Upper lobe of right lung (tissue), 1 donor: Measurements from ENCODE around the gene ISLR2. TPM values are rescaled to one million over a fixed set of nuclear protein-coding genes. Genes with fewer than 3 reads are reported as not detected.

Source experiments
- ATAC-seq: fragments of 200-7000 bp; cut with Tn5 transposase; one replicate; pipeline ENCODE4 v1.9.1; 2020; ENCODE audit warnings: mild to moderate bottlenecking, moderate library complexity
- DNase-seq: peaks from one replicate; pipeline ENCODE4 v3.0.0-alpha.2; 2020
- H3K27ac ChIP-seq: fragments of 200-600 bp; one replicate; pipeline ENCODE4 v1.8.0; 2022
- H3K27me3 ChIP-seq: fragments of 200-600 bp; one replicate; pipeline ENCODE4 v1.8.0; 2022; ENCODE audit warnings: mild to moderate bottlenecking
- H3K36me3 ChIP-seq: fragments of 200-600 bp; one replicate; pipeline ENCODE4 v1.8.0; 2022
- H3K4me1 ChIP-seq: fragments of 200-600 bp; one replicate; pipeline ENCODE4 v1.8.0; 2022
- H3K4me3 ChIP-seq: fragments of 200-600 bp; one replicate; pipeline ENCODE4 v1.8.0; 2022; ENCODE audit warnings: mild to moderate bottlenecking
- H3K9me3 ChIP-seq: fragments of 200-600 bp; one replicate; pipeline ENCODE4 v1.8.0; 2022
- intact Hi-C: fragments of 100-400 bp; cut with DNase I; formaldehyde crosslinking; loops from one replicate; pipeline ENCODE4 v1.11.0; 2022
- total RNA-seq: library from RNA; stranded (reverse); fragmentation: NEBNext Ultra II Directional; extraction: Animal tissue kit (Norgen Biotek cat#: 25700); gene quantifications from one replicate; pipeline ENCODE4 v1.2.1, GENCODE V29; 2021
- TF ChIP-seq, protein P1 (sequence below): fragments of 200-600 bp; IDR thresholded peaks from one replicate; pipeline ENCODE4 v1.8.0; 2022; ENCODE audit warnings: antibody characterized with exemption
- donor health status: DM: no; HTN: yes; CAD: no; lungs with severe emphysema.

The ISLR2 gene
- total RNA-seq, 1 donor from 2014 or later: 4.0 TPM

DNA sequence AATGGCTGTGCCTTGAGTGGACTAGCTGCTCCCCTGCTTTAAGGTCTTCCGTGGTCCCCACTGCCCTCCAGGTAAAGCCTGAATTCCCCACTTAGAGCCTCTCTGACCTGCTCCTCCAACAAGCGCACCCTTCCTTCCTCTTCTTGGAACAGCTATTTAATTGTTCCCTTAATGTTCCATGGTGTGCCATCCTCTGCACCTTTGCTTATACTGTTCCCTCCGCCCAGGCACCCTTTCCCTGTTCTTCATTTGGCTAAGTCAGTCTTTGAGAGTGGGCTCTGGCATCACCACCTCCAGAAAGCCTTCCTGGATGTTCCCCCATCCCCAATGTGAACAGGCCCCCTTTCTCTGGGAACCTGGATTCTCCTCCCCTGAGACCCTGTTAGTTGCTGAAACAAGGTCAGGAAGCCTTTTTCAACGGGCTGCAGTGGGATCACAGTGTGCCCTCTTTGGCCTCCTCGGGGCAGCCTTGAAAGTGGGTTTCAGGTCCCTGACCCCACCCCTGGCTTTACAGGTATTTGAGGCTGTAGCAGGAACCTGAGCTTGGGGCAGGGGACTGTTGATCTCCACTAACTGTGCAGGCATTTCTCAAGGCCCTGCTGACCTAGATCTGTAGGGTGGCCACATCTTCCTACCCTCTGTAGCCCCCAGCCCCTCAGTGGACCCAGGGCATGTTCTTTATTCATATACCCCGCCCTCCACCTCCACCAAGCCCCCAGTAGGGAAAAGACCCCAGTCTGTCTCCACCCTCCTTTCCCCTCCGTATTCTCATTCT is 48.1 kb downstream of the ISLR2 start:
- ATAC-seq (no peak), DNase-seq (peak; percentile 46)
- Histone ChIP-seq H3K4me1 (peaks cover 14% of the 10 kb centered on the region), H3K27ac (no peak overlapping the region), H3K36me3 (no peaks in the 10 kb centered on the region), H3K9me3 (no peaks in the 10 kb centered on the region), H3K27me3 (no peaks in the 10 kb centered on the region), H3K4me3 (no peak overlapping the region)
- TF ChIP-seq, protein P1, sequence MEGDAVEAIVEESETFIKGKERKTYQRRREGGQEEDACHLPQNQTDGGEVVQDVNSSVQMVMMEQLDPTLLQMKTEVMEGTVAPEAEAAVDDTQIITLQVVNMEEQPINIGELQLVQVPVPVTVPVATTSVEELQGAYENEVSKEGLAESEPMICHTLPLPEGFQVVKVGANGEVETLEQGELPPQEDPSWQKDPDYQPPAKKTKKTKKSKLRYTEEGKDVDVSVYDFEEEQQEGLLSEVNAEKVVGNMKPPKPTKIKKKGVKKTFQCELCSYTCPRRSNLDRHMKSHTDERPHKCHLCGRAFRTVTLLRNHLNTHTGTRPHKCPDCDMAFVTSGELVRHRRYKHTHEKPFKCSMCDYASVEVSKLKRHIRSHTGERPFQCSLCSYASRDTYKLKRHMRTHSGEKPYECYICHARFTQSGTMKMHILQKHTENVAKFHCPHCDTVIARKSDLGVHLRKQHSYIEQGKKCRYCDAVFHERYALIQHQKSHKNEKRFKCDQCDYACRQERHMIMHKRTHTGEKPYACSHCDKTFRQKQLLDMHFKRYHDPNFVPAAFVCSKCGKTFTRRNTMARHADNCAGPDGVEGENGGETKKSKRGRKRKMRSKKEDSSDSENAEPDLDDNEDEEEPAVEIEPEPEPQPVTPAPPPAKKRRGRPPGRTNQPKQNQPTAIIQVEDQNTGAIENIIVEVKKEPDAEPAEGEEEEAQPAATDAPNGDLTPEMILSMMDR: no peak
- intact Hi-C loops: no loop called here

DNA sequence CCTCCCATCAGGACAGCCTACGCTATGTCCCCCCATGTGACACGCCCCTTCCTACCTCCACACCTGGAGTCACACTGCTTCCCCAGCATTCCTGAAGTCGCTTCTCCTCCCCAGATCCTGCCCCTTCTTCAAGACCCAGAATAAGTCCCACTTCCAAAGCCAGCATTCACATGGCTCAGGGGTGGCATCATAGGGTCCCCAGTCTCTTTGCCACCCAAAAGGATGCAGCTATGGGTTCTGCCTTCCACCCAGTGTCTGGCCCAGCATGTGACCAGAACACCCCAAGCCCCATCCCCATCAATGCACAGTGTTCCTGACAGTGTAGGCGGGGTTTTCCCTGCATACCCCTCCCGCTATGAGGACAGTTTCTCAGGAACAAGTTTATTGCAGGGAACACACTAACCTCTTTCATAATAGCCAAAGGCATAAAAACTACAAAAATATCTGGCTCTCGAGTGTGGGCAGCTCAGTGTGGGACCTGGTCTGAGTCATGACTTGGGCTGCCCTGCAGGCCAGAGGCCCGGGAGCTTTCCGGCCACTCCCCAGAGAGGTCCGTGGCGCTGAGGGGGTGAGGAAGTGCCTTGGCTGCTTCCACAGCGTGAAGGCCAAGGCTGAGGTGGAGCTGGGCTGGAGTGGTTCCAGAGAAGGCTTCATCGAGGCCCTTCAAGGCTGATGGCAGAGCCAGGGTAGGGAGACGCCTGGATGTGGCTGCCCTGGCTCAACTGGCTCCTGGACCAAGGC is 48.9 kb downstream of the ISLR2 start:
- Histone ChIP-seq H3K36me3 (no peaks in the 10 kb centered on the region), H3K9me3 (no peaks in the 10 kb centered on the region), H3K4me3 (no peak overlapping the region), H3K4me1 (peaks cover 11% of the 10 kb centered on the region), H3K27ac (peak overlapping the region; percentile 47), H3K27me3 (no peaks in the 10 kb centered on the region)
- TF ChIP-seq, protein P1: no peak
- ATAC-seq (peak; percentile 61), DNase-seq (peak; percentile 69)
- intact Hi-C loops: no loop called here

DNA sequence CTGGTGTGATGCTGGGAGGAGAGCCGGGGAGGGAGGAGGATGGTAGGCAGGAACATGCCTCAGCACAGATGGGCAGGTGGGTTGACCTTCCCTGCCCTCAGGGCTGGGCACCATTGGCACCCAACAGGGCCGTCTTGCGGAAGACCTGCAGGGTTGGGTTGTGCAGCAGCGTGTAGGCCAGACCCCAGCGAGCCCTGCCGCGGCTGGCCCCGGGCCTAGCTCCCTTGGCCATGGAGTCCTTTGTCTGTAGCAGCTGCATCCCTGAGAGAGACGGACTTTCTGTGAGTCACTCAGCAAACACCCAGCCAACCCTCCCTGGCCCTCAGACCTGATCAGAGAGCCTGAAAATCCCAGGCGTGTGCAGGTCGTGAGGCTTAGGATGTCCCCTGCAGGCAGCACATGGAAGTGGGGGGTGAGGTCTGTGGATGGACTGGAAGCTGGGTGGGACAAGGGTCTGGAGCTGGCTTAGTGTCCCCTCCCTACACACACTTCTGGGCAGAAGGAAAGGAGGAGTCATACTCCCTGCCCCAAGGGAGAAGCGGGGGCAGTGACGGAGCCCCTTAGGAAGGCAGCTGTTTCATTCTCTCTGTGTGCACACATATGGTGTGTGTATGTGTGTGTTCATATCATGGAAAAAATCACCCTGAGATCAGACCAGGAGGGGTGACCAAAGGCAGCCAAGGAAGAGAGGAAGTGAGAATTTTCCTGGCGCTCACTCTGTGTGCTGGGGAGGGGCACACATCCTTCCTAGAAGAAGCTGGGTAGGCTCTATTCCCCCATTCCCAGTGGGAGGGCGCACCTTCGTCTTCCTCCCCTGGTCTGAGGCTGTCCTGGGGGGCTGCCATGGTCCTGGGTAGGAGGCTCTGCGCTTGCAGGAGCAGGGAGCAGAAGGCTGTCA is 49.8 kb downstream of the ISLR2 start:
- DNase-seq (peak; percentile 57), ATAC-seq (no peak)
- H3K9me3 ChIP-seq: no peaks in the 10 kb centered on the region
- H3K4me1 ChIP-seq: peaks cover 11% of the 10 kb centered on the region
- intact Hi-C loops: no loop called here
- no peaks in the 10 kb centered on the region for H3K36me3 ChIP-seq
- peak overlapping the region; percentile 47 for H3K27ac ChIP-seq
- TF ChIP-seq, protein P1: no peak
- no peaks in the 10 kb centered on the region for H3K27me3 ChIP-seq
- H3K4me3 ChIP-seq: no peak overlapping the region

DNA sequence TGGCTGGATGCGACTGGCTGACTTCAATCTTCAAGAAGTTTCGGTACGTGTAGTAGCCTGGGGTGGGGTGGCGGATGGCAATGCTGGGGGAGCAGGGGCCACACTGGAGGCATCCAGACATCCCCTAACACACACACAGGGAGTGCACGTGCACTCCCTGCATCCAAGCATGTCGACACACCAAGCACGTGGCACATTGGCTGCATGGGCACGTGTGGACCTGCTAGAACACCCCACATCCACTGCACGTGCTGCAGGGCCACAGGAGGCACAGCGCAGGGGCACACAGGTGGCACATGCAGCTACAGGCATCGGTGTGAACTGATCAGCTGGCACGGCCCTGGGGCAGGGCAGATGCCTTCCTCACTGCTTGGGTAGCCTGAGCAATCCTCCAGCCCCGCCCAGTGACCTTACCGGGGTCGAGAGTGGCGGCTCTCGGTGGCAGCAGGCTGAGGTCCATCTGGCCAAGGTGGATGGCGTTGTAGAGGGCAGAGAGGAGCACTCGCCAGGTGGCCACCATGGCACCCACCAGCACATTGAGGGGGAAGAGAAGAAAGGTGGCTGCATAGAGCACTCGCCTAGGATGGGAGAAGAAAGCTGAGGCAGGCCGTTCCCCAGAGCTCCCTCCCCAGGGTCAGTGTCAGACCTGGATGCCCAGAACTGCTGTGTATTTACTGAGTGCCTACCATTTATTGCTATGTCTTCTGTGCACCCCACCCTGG is 50.7 kb downstream of the ISLR2 start:
- Histone ChIP-seq H3K27me3 (no peaks in the 10 kb centered on the region), H3K4me3 (no peak overlapping the region), H3K4me1 (peaks cover 11% of the 10 kb centered on the region), H3K9me3 (no peaks in the 10 kb centered on the region), H3K27ac (no peak overlapping the region), H3K36me3 (no peaks in the 10 kb centered on the region)
- ATAC-seq: no peak
- DNase-seq: peak; percentile 61
- TF ChIP-seq, protein P1: no peak
- intact Hi-C loops: no loop called here

DNA sequence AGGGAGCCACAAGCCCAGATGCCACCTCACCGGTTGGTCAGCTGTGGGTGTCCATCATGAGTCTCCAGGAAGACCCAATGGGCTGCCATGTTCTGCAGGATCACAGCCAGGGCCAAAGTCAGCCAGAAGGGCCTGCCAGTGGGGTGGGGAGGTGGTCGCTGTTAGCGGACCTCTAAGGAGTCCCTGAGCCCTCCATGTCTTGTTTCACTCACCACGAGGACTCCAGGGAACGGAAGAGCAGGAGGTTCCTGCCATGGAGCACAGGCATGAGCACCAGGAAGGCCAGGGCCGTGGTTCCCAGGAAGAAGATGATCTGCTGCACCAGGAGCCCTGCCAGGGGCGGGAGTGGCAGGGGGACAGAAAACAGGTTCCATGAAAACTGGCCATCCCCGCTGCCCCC is 51.7 kb downstream of the ISLR2 start:
- ATAC-seq: no peak
- Histone ChIP-seq H3K9me3 (no peaks in the 10 kb centered on the region), H3K27me3 (no peaks in the 10 kb centered on the region), H3K36me3 (no peaks in the 10 kb centered on the region), H3K4me3 (no peak overlapping the region), H3K4me1 (peaks cover 11% of the 10 kb centered on the region), H3K27ac (no peak overlapping the region)
- TF ChIP-seq, protein P1: no peak
- intact Hi-C loops: no loop called here
- DNase-seq: peak; percentile 38
